Skin of body (tissue), 2 donors: ENCODE measurements around the gene IKZF2. TPM values are rescaled to one million over a fixed set of nuclear protein-coding genes. Genes with fewer than 3 reads are reported as not detected.
"Not testable (repeated sequence)": the region's sequence is repeated elsewhere in the genome, so short reads cannot be mapped to it uniquely, and the experiment has no call there.

Source experiments
- DNase-seq: peaks from one replicate; lab custom pipeline; 2025; lab: John Stamatoyannopoulos, UW
- total RNA-seq: library from RNA; depleted of rRNA; stranded (reverse); fragments of >200 nt; gene quantifications from one replicate; pipeline ENCODE4 v1.2.3, GENCODE V29; 2014

IKZF2 gene
- total RNA-seq, 1 donor from 2014 or later = 4.4 TPM

- no peak for DNase-seq
Measured at GRCh38 chr2:213043566-213043965, 107.8 kb downstream of the IKZF2 start.

- no peak for DNase-seq
Measured at GRCh38 chr2:213042262-213042661, 109.2 kb downstream of the IKZF2 start.

- DNase-seq = no peak
Measured at GRCh38 chr2:213036836-213037235, 114.6 kb downstream of the IKZF2 start.

- no peak for DNase-seq
Measured at GRCh38 chr2:213034585-213034984, 116.8 kb downstream of the IKZF2 start.

- DNase-seq = no peak
Measured at GRCh38 chr2:213032607-213033006, 118.8 kb downstream of the IKZF2 start.

- no peak for DNase-seq
Measured at GRCh38 chr2:213022987-213023386, 128.4 kb downstream of the IKZF2 start.

GRCh38 chr2:213021971-213022899 lies 129.2 kb downstream of the IKZF2 start:
- no peak for DNase-seq

- DNase-seq = not testable (repeated sequence)
Measured at GRCh38 chr2:213020913-213021312, 130.5 kb downstream of the IKZF2 start.

- DNase-seq = no peak
Measured at GRCh38 chr2:213020268-213020667, 131.1 kb downstream of the IKZF2 start.

GRCh38 chr2:213019368-213019767 lies 132.0 kb downstream of the IKZF2 start:
- DNase-seq = no peak

GRCh38 chr2:213018340-213018901 lies 133.0 kb downstream of the IKZF2 start:
- DNase-seq = no peak

GRCh38 chr2:213017404-213017803 lies 134.0 kb downstream of the IKZF2 start:
- no peak for DNase-seq

- no peak for DNase-seq
Measured at GRCh38 chr2:213016984-213017351, 134.4 kb downstream of the IKZF2 start.

GRCh38 chr2:213016166-213016983 lies 135.0 kb downstream of the IKZF2 start:
- no peak for DNase-seq

- DNase-seq = no peak
Measured at GRCh38 chr2:213015387-213016165, 135.8 kb downstream of the IKZF2 start.

GRCh38 chr2:213013979-213014378 lies 137.4 kb downstream of the IKZF2 start:
- DNase-seq = no peak

- no peak for DNase-seq
Measured at GRCh38 chr2:213011505-213011904, 139.9 kb downstream of the IKZF2 start.

- no peak for DNase-seq
Measured at GRCh38 chr2:213010106-213010779, 141.2 kb downstream of the IKZF2 start.

- no peak for DNase-seq
Measured at GRCh38 chr2:213007290-213007838, 144.0 kb downstream of the IKZF2 start.

- DNase-seq = no peak
Measured at GRCh38 chr2:213004197-213004821, 147.1 kb downstream of the IKZF2 start.
